ENCODE results near the gene PIBF1.
"Not testable (repeated sequence)": the region's sequence is repeated elsewhere in the genome, so short reads cannot be mapped to it uniquely, and the experiment has no call there.

The PIBF1 gene

GRCh38 chr13:73015805-73016204 is 233.9 kb downstream of the PIBF1 start:
- no peak for DNase-seq (ENCODE audit: low spot score)

DNA sequence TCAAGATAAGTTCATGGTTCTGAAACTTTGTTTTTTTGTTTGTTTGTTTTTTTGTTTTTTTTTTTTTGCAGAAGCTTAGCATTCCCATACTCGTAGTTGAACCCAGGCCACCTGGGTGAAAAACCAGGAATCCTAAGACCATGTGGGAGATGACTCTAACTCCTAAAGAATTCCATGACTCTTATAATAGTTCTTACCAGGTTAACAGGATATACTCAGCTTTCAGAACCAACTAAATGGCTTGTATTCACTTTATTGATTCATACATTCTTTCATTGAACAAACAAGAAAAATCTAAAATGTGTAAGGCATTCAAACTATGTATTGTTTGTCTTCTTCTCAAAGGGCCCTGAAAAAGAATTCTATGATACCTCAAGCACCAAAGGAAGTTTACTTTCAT is 236.4 kb downstream of the PIBF1 start:
- DNase-seq (ENCODE audit: low spot score), result no peak

DNA sequence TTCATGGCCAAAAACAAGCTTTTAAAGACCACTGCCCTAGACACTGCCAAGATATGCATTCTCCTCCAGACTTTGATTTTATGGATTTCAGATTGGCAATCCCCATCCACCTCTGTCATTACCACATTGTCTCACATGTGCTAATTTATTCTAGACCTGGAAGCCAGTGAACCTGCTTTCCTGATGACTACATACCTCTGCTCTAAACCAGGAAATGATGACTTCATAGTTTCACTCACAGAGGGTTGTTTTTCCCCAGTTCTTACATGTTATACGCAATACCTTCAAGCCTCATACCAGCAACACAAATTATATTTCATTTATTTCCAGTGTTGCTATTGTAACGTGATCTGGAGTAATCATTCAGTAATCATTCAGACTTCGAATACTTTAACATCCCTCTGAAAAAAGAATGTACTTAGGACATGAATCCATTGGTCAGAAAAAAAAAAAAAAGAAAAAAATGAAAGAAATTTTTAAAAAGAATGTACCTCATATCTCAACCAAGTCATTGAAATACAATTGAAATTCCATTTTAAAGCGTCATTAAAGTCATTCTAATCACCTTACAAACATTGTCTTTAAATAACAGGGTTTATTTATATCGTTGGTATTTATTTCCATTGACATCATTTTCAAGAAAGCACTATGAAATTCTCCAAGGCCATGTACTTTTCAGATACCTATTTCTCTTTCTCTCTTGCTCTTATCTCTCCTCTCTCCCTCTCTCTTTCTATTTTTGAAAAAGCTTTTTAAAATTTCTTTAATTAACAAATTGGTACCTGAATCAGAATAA is 243.5 kb downstream of the PIBF1 start:
- DNase-seq (ENCODE audit: low spot score), result peak; percentile 46

DNA sequence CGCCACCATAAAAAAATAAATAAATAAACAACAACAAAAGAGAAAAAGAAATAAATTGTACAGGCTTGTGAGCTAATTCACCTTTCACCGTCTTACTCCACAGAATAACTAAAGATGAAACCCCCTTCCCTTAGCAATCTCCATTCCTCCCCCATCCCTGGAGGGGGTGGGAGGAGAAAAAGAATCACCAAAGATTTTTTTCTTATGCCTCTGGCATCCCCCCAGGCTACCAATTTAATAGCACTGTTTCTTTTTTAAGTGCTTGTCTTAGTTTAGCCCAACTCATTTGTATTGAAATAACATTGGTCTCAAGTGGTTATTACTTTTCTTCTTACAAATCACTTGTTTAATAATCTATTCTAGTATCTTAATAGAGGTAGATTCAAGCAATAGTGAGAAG is 253.0 kb downstream of the PIBF1 start:
- DNase-seq (ENCODE audit: low spot score), result no peak

- DNase-seq (ENCODE audit: low spot score), result no peak
Observed at GRCh38 chr13:73035660-73036059, 253.7 kb downstream of the PIBF1 start.

DNA sequence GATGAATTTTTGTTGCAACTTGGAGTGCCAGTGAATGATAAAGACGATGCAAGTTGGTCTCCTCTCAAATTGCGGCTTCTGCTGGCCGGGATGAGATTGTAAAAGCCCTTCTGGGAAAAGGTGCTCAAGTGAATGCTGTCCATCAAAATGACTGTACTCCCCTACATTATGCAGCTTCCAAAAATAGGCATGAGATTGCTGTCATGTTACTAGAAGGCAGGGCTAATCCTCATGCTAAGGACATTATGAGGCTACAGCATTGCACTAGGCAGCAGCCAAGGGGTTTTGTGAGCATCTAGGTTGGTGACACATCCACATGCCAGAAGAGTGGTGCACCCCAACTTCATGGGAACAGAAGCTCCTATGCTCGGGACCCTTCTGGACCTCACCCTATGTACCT is 254.6 kb downstream of the PIBF1 start:
- DNase-seq (ENCODE audit: low spot score), result no peak

DNA sequence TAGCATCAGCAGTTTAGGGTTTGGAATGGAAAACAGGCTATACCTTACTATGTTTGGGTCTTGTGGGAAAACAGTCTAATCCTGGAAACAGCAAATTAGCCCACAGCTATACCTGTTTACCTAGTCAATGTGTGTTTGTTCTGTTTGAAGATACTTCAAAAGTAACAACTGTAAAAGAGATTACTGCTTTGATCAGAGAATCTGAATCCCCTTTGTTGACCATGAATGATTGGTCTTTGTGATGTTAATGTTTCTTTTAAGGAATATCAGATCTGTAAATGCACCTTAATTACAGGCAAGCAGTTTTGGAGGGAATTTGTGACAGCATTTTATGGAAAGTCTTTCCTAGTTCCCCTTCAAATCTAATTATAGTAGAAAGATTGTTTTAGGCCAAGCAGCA is 256.1 kb downstream of the PIBF1 start:
- peak; percentile 41 for DNase-seq (ENCODE audit: low spot score)

DNA sequence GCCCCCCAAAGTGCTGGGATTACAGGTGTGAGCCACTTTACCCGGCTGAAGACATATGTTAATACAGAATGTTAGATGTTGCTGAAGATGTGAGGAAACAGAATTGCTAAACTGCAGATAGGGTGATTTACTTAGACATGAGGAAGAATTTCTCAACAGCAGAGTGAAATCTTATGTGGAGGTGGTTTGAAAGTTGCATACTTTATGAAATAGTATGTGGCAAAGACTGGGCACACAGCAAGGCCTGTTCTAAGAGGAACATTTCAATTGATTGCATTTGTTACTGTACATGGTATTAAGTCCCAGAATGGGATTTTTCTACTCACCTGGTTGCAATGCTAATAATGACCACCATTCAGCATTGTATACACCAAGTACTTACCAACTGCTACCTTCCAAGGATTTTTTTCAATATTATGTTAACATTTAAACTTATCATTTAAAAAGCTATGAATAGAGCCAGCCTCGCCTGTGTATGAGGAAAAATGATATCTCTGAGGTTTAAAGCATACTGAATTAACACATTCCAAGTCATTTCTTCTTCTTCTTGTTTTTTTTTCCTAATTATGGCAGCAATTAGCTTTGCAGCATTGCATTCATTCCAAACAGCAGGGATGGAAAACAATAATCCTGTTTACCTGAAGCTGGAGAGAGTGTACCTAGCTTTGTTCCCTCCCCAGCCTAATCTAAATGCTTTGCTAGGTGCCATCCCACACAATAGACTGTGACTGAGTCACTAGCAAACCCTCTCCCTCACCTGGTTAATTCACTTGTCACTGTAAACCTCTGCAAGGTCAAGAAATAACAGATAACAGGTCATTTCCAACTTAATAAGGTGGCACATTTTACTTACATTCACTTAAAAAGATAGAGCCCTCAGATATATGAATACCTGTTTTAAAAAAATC is 257.5 kb downstream of the PIBF1 start:
- peak; percentile 56 for DNase-seq (ENCODE audit: low spot score)

DNA sequence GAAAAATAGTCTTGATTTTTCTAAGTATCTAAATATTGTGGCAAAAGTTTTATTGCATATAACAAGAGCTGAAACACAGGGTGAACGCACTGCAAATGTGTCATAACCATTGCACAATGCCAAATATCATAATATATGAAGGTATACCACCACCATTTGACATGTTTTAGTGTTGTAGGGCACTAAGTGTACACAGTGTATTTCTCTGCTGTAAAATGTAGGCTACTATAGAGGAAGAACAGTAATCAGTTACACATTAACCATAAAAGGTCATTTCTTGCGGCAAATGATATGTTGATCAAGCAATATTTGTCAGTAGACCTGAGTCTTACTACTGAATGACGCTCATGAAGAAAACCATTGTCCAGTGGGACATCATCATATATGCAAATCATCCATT is 258.6 kb downstream of the PIBF1 start:
- peak; percentile 43 for DNase-seq (ENCODE audit: low spot score)

DNA sequence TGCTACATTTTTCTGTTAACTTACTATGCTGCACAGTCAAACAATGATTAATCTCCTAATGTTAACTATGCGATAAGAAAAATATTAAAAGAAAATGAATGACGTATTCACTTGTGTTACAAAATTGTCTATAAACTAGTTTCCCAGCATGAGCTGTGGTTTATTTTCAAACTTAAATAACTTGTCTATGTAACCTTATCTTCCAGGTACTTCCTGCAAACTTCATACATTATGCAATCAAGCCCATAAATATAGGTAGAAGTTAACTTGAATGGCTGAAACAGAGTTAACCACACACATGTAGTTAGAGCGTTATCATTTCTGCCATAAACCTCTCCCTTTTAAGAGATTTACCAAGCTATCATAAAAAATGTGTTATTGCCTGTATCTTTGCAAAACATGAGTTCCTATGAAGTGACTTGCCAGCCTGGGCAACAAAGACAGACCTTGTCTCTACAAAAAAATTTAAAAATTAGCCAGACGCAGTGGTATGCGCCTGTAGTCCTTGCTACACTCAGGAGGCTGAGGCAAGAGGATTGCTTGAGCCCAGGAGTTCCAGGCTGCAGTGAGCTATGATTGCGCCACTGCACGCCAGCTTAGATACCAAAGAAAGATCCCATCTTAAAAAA is 259.1 kb downstream of the PIBF1 start:
- DNase-seq (ENCODE audit: low spot score), result no peak

DNA sequence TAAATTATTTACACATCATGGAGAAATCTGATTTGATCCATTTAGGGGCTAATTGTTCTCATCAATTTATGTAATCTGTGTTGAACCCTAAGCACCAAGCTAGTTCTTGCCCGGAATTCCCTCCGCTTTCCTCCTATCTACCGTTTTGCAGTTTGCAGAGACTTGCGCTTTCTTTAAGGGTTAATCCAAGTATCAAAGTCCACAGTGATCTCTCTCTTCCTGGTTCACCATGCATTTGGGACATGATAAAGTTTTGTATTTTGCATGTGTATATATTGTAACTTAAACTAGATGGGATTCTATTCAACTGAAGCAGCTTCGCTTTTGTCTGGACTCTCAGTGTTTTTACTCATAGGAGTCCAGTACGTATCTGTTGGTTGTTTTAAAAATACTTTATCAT is 263.1 kb downstream of the PIBF1 start:
- DNase-seq (ENCODE audit: low spot score), result no peak

DNA sequence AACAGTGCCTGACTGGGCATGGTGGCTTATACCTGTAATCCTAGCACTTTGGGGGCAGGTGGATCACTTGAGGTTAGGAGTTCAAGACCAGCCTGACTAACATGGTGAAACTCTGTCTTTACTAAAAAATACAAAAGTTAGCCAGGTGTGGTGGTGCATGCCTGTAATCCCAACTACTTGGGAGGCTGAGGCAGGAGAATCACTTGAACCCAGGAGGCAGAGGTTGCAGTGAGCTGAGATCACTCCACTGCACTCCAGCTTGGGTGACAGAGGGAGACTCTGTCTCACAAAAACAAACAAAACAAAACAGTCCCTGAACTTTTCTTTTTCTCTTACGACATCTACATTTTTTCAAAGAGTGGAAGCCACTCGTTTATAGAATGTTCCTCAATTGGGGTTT is 266.7 kb downstream of the PIBF1 start:
- not testable (repeated sequence) for DNase-seq (ENCODE audit: low spot score)

DNA sequence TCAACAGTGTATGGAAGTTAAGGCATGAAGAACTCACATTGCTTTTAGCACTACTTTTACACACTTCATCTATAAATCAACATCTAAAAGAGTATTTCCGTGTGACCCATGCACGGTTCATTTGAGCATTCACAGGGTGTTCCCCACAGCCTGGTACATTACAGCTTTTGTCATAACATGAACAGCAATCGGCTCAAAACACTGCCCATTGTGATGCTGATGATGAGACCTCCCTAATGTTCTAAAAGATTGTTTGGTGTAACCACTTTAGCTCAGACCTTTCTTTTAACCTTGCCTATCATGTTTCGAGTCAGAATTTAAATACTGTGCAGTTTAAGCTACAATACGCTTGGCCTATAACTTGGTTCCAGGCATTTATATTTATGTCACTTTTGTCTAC is 272.8 kb downstream of the PIBF1 start:
- DNase-seq (ENCODE audit: low spot score), result no peak

DNA sequence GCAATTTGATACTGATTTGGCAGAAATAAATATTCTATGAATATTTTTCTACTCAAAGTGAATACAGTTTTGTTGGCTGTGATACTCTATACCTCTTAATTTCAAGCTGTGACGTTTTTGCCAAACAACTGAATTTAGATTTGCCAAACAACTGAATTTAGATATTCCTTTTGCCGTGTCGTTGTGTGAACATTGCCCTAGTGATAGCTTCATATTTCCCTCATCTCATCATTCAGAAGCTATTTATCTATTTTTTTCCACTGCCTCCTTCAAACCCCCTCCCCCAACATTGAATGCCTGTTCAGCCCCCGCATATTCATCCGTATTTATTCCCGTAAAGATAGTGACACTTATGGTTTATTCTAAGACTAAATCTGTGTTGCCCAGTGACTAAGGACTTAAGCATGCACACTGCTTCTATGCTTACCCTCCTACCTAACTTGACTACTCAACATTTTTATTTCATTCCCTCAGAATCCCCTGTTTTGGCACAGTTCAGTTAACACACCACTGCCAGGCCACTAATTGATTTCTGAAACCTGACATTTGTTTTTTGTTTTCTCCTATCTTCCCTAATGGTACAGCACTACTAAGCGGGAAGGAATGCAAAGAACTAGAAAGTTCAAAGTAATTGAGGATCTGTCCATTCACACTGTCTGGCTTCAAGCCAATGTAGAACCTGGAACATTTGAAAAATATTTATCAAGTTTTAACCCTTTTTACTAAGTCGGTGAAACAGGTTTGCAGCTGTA is 274.1 kb downstream of the PIBF1 start:
- peak; percentile 92 for DNase-seq (ENCODE audit: low spot score)

DNA sequence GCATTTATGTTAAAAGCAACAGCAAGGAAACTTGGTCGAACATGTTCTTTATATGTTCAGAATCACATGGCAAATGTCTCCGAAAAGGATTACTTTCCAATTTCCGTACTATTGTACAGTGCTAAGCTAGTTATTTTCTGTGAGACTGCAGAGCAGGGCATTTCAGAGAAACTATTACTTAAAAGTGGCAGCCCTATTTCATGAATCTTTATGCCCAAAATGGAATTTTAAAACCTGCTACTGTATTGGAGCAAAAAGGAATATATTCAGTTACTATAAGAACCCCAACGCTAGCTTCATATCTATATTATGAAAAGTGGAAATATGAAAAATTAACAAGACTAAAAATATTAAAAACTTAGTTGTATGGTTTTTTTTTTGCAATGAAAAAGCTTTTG is 274.6 kb downstream of the PIBF1 start:
- DNase-seq (ENCODE audit: low spot score), result no peak

DNA sequence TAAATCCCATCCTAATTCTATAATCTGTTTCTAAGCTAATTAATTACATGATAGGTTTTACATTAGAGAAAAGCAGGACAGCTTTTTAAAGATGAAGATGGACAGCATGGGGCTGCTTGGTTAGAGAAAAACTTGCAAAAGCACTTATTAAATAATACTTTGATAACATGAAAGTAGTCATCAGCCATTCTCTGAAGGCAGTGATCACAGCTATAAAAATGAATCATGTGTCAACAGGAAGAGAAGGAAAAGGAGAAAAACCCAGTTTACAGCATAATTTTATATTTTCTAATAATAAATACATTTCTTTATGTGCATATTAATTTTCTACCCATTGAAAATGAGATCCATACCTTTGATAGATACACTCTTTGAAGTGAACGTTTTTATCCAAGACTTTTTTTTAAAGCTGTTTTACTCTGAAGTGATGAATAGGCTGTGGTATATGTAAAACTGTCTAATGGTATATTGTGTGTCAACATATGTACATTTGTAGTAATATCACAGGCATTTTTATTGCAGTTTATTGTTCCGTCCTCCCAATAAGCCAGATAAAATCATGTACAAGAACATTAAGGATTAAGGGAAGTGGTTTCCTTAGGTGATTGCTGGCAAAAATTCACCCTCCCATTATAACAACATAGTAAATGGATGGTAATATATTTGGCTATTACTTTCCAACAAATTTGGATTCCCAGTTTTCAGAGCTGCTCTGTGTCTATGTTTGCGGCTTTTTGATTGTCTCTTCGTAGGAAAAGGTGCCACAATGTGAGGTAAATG is 275.5 kb downstream of the PIBF1 start:
- DNase-seq (ENCODE audit: low spot score), result peak; percentile 86

DNA sequence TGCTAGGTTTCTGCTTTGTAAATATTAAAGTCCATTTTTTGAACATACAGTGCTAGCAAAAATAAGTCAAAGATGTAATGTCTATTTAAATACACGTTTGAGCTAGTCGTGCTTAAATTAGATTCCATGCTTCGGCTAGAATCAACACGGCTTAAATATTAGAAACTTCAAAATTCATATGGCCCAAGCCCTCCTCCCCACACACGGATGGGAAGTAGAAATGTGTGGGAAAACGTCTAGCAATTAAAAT is 276.1 kb downstream of the PIBF1 start:
- no peak for DNase-seq (ENCODE audit: low spot score)

DNA sequence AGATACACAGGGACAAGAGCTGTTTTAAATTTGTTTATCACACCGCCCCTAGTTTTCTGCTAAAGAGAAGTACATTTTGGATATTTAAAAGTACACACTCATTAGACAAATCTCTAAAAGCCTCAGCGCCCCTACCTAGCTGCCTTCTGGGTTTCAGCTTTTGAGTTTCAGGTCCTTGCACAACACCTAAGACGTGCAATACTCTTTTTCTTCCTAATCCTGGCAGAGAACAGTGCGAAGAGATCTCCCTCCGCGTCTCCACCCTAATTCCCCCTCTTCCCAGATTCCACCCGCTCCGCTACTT is 276.5 kb downstream of the PIBF1 start:
- DNase-seq (ENCODE audit: low spot score), result no peak

- DNase-seq (ENCODE audit: low spot score), result peak; percentile 99
Observed at GRCh38 chr13:73058736-73059459, 277.0 kb downstream of the PIBF1 start, which contains the start of gene KLF5. KLF5 (plus strand) TSS chr13:73059005; CDS start chr13:73059328, 323 bp downstream.

GRCh38 chr13:73059460-73060250 is 277.7 kb downstream of the PIBF1 start:
- peak; percentile 81 for DNase-seq (ENCODE audit: low spot score)

All from SW480 (cell line).